GM12878 (cell line): ENCODE results near the gene TCERG1L. TPM values are rescaled to one million over a fixed set of nuclear protein-coding genes. Genes with fewer than 3 reads are reported as not detected.

ENCODE experiments used
- CHD4 ChIP-seq: fragments of 200-600 bp; sonication (generic); IDR thresholded peaks from 2 replicates; pipeline ENCODE4 v1.6.1; 2016; ENCODE audit warnings: mild to moderate bottlenecking
- IRF5 ChIP-seq: fragments of 450-650 bp; IDR thresholded peaks from 2 replicates; pipeline ENCODE4 v1.6.1; 2017; ENCODE audit warnings: borderline replicate concordance
- PML ChIP-seq: IDR thresholded peaks from 2 replicates; pipeline ENCODE4 v1.6.1; 2012; ENCODE audit warnings: low read length, inconsistent platforms
- TAF1 ChIP-seq: IDR thresholded peaks from 2 replicates; pipeline ENCODE4 v1.6.1; 2011; ENCODE audit warnings: mild to moderate bottlenecking, low read depth, low read length, borderline replicate concordance
- ZBTB33 ChIP-seq: fragments of 450-650 bp; IDR thresholded peaks from 2 replicates; pipeline ENCODE4 v1.6.1; 2017; ENCODE audit warnings: mild to moderate bottlenecking
- polyA plus RNA-seq, 11 experiments: library from polyadenylated mRNA; depleted of rRNA in 4 of 11; unstranded in 6 of 11; stranded (reverse) in 5 of 11; fragments of >200 nt; fragmentation: Nextera tagmentation in 4 of 11; fragmentation: Illumina TruSeq in 1 of 11; extraction: Ambion mirVana in 4 of 11; extraction: Trizol in 1 of 11; gene quantifications; 1 replicate in 1 of 11; 2 replicates in 10 of 11; pipeline versions ENCODE4 v1.2.1 to v1.2.3, GENCODE V29; 2011 to 2016; ENCODE audit warnings: inconsistent platforms in 2 of 11, missing spikeins in 2 of 11, low read depth in 1 of 11
- total RNA-seq, 4 experiments: library from RNA; depleted of rRNA in 3 of 4; stranded (reverse); fragments of >200 nt in 3 of 4; fragmentation: Illumina TruSeq in 1 of 4; extraction: Trizol in 1 of 4; gene quantifications; 2 replicates each; pipeline versions ENCODE4 v1.2.1 to v1.2.3, GENCODE V29; 2013 to 2021
- TF ChIP-seq, protein P1 (sequence below): IDR thresholded peaks from 2 replicates; pipeline ENCODE4 v1.6.1; 2011; ENCODE audit warnings: mild to moderate bottlenecking, low read depth, low read length, moderate library complexity; ENCODE audit not compliant: insufficient replicate concordance
- TF ChIP-seq, protein P2 (sequence below): IDR thresholded peaks from 2 replicates; pipeline ENCODE4 v1.6.1; 2011; ENCODE audit warnings: borderline replicate concordance, low read depth, mild to moderate bottlenecking, moderate library complexity, low read length; ENCODE audit not compliant: insufficient read depth, poor library complexity, severe bottlenecking
- TF ChIP-seq, protein P3 (sequence below): IDR thresholded peaks from 2 replicates; pipeline ENCODE4 v1.6.1; 2012; ENCODE audit warnings: low read depth, low read length, improper control_type of control experiment

TCERG1L gene
- total and polyA plus RNA-seq, 10 of the 15 experiments (the other 5 are each of a cell fraction or from before 2014, with no cell fraction given) = not detected

DNA sequence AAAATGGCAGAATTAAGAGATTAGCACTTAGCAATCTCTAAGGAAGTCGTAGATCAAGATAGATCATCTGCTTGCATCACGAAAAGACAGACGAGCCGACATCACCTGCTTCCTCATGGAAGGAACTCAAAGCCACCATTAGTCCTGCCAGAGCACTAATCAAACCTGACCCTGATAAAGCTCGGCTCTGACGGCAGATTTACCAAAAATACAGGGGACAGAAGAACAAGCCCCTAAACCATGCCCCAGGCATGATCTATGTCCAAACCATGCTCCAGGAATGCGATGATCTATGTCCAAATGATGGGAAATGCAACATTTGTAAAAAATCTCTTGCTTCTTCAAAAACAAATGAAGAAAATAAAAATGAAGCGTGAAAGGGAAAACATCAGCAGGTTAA, 182.8 kb downstream of the TCERG1L start (continued):
- TF ChIP-seq CHD4 = no peak
- TF ChIP-seq PML = no peak
- TF ChIP-seq, protein P1, sequence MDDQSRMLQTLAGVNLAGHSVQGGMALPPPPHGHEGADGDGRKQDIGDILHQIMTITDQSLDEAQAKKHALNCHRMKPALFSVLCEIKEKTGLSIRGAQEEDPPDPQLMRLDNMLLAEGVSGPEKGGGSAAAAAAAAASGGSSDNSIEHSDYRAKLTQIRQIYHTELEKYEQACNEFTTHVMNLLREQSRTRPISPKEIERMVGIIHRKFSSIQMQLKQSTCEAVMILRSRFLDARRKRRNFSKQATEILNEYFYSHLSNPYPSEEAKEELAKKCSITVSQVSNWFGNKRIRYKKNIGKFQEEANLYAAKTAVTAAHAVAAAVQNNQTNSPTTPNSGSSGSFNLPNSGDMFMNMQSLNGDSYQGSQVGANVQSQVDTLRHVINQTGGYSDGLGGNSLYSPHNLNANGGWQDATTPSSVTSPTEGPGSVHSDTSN = no peak
- no peak for TF ChIP-seq ZBTB33
- no peak for TF ChIP-seq TAF1
- TF ChIP-seq, protein P2, sequence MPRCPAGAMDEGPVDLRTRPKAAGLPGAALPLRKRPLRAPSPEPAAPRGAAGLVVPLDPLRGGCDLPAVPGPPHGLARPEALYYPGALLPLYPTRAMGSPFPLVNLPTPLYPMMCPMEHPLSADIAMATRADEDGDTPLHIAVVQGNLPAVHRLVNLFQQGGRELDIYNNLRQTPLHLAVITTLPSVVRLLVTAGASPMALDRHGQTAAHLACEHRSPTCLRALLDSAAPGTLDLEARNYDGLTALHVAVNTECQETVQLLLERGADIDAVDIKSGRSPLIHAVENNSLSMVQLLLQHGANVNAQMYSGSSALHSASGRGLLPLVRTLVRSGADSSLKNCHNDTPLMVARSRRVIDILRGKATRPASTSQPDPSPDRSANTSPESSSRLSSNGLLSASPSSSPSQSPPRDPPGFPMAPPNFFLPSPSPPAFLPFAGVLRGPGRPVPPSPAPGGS = no peak
- TF ChIP-seq, protein P3, sequence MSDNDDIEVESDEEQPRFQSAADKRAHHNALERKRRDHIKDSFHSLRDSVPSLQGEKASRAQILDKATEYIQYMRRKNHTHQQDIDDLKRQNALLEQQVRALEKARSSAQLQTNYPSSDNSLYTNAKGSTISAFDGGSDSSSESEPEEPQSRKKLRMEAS = no peak
- no peak for TF ChIP-seq IRF5
